Liver (tissue), 3 donors: Measurements from ENCODE around the gene TMCO4.

Source experiments
- EGR1 ChIP-seq, 2 donors: IDR thresholded peaks; 2 replicates each; pipeline ENCODE4 v1.6.1; 2016 to 2018; ENCODE audit warnings: antibody characterized with exemption in 2 of 2, low read depth in 2 of 2
- FOXA1 ChIP-seq: IDR thresholded peaks from 2 replicates; pipeline ENCODE4 v1.6.1; 2016; ENCODE audit warnings: antibody characterized with exemption
- FOXA2 ChIP-seq: IDR thresholded peaks from 2 replicates; pipeline ENCODE4 v1.6.1; 2016; ENCODE audit warnings: antibody characterized with exemption
- HNF4G ChIP-seq: IDR thresholded peaks from 2 replicates; pipeline ENCODE4 v1.6.1; 2016; ENCODE audit warnings: antibody characterized with exemption
- JUND ChIP-seq, 2 donors: IDR thresholded peaks; 2 replicates each; pipeline ENCODE4 v1.6.1; 2016; ENCODE audit warnings: antibody characterized with exemption in 2 of 2
- RAD21 ChIP-seq, 2 donors: IDR thresholded peaks; 2 replicates each; pipeline ENCODE4 v1.6.1; 2016; ENCODE audit warnings: antibody characterized with exemption in 2 of 2, mild to moderate bottlenecking in 2 of 2
- SP1 ChIP-seq: IDR thresholded peaks from 2 replicates; pipeline ENCODE4 v1.6.1; 2018; ENCODE audit warnings: antibody characterized with exemption, mild to moderate bottlenecking
- TAF1 ChIP-seq: conservative IDR thresholded peaks from 2 replicates; pipeline ENCODE4 v1.6.1; 2016; ENCODE audit warnings: antibody characterized with exemption, mild to moderate bottlenecking
- YY1 ChIP-seq: IDR thresholded peaks from 2 replicates; pipeline ENCODE4 v1.6.1; 2016; ENCODE audit warnings: antibody characterized with exemption, mild to moderate bottlenecking
- TF ChIP-seq, protein P1 (sequence below): fragments of 150-350 bp; IDR thresholded peaks from 2 replicates; pipeline ENCODE4 v1.5.1; 2017; ENCODE audit warnings: improper control_type of control experiment, low read depth, low read length; ENCODE audit not compliant: missing input control
- TF ChIP-seq, protein P2 (sequence below): IDR thresholded peaks from 2 replicates; pipeline ENCODE4 v1.6.1; 2016; ENCODE audit warnings: antibody characterized with exemption, mild to moderate bottlenecking
- TF ChIP-seq, protein P3 (sequence below): IDR thresholded peaks from 2 replicates; pipeline ENCODE4 v1.6.1; 2016; ENCODE audit warnings: antibody characterized with exemption
- TF ChIP-seq, protein P4 (sequence below): IDR thresholded peaks from 2 replicates; pipeline ENCODE4 v1.6.1; 2016; ENCODE audit warnings: antibody characterized with exemption
- TF ChIP-seq, protein P5 (sequence below): IDR thresholded peaks from 2 replicates; pipeline ENCODE4 v1.6.1; 2016; ENCODE audit warnings: antibody characterized with exemption
- donor health status: healthy.
- donor health status: healthy.

DNA sequence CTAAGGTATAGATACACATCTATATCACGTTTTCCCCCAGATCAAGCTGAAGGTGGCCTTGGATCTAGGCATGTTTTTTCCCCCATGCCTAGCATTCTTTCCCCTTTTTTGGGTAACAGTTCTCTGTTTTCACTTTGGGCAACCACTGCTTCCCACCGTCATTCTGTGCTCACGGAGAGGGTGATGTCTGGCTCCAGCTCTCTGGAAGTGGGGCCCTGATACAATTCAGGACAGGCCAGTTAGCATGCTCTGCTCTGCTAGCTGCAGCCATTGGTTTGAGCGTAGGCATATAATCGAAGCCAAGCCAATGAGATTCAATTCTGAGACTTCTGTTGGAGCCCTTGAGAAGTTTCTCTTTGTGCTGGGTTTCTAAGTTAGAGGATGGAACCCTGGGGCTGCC is 17.4 kb upstream of the TMCO4 start:
- no peak for TF ChIP-seq JUND (IDR thresholded peaks at IDR 0.05)
- TF ChIP-seq, protein P1, sequence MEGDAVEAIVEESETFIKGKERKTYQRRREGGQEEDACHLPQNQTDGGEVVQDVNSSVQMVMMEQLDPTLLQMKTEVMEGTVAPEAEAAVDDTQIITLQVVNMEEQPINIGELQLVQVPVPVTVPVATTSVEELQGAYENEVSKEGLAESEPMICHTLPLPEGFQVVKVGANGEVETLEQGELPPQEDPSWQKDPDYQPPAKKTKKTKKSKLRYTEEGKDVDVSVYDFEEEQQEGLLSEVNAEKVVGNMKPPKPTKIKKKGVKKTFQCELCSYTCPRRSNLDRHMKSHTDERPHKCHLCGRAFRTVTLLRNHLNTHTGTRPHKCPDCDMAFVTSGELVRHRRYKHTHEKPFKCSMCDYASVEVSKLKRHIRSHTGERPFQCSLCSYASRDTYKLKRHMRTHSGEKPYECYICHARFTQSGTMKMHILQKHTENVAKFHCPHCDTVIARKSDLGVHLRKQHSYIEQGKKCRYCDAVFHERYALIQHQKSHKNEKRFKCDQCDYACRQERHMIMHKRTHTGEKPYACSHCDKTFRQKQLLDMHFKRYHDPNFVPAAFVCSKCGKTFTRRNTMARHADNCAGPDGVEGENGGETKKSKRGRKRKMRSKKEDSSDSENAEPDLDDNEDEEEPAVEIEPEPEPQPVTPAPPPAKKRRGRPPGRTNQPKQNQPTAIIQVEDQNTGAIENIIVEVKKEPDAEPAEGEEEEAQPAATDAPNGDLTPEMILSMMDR = no peak
- TF ChIP-seq, protein P2, sequence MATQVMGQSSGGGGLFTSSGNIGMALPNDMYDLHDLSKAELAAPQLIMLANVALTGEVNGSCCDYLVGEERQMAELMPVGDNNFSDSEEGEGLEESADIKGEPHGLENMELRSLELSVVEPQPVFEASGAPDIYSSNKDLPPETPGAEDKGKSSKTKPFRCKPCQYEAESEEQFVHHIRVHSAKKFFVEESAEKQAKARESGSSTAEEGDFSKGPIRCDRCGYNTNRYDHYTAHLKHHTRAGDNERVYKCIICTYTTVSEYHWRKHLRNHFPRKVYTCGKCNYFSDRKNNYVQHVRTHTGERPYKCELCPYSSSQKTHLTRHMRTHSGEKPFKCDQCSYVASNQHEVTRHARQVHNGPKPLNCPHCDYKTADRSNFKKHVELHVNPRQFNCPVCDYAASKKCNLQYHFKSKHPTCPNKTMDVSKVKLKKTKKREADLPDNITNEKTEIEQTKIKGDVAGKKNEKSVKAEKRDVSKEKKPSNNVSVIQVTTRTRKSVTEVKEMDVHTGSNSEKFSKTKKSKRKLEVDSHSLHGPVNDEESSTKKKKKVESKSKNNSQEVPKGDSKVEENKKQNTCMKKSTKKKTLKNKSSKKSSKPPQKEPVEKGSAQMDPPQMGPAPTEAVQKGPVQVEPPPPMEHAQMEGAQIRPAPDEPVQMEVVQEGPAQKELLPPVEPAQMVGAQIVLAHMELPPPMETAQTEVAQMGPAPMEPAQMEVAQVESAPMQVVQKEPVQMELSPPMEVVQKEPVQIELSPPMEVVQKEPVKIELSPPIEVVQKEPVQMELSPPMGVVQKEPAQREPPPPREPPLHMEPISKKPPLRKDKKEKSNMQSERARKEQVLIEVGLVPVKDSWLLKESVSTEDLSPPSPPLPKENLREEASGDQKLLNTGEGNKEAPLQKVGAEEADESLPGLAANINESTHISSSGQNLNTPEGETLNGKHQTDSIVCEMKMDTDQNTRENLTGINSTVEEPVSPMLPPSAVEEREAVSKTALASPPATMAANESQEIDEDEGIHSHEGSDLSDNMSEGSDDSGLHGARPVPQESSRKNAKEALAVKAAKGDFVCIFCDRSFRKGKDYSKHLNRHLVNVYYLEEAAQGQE = no peak
- no peak for TF ChIP-seq YY1
- no peak for TF ChIP-seq HNF4G
- TF ChIP-seq, protein P3, sequence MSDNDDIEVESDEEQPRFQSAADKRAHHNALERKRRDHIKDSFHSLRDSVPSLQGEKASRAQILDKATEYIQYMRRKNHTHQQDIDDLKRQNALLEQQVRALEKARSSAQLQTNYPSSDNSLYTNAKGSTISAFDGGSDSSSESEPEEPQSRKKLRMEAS = no peak
- TF ChIP-seq RAD21 (IDR thresholded peaks at IDR 0.05) = no peak
- TF ChIP-seq, protein P4, sequence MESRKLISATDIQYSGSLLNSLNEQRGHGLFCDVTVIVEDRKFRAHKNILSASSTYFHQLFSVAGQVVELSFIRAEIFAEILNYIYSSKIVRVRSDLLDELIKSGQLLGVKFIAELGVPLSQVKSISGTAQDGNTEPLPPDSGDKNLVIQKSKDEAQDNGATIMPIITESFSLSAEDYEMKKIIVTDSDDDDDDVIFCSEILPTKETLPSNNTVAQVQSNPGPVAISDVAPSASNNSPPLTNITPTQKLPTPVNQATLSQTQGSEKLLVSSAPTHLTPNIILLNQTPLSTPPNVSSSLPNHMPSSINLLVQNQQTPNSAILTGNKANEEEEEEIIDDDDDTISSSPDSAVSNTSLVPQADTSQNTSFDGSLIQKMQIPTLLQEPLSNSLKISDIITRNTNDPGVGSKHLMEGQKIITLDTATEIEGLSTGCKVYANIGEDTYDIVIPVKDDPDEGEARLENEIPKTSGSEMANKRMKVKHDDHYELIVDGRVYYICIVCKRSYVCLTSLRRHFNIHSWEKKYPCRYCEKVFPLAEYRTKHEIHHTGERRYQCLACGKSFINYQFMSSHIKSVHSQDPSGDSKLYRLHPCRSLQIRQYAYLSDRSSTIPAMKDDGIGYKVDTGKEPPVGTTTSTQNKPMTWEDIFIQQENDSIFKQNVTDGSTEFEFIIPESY = no peak
- TF ChIP-seq, protein P5, sequence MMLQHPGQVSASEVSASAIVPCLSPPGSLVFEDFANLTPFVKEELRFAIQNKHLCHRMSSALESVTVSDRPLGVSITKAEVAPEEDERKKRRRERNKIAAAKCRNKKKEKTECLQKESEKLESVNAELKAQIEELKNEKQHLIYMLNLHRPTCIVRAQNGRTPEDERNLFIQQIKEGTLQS = no peak
- no peak for TF ChIP-seq TAF1
- TF ChIP-seq FOXA2 = no peak
- TF ChIP-seq FOXA1 = no peak
- no peak for TF ChIP-seq SP1
- TF ChIP-seq EGR1 (IDR thresholded peaks at IDR 0.05; ENCODE audit: low read depth in 2 of 2) = no peak
